HG03565 (cell line): Measurements from ENCODE around the gene SLA2.
"Not testable (repeated sequence)": the region's sequence is repeated elsewhere in the genome, so short reads cannot be mapped to it uniquely, and the experiment has no call there.

Source experiments
- ATAC-seq: cut with Tn5 transposase; IDR thresholded peaks from one replicate; pipeline ENCODE4 v1.9.1; 2021; ENCODE audit warnings: mild to moderate bottlenecking, moderate library complexity; ENCODE audit not compliant: unreplicated experiment

The SLA2 gene, protein sequence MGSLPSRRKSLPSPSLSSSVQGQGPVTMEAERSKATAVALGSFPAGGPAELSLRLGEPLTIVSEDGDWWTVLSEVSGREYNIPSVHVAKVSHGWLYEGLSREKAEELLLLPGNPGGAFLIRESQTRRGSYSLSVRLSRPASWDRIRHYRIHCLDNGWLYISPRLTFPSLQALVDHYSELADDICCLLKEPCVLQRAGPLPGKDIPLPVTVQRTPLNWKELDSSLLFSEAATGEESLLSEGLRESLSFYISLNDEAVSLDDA

DNA sequence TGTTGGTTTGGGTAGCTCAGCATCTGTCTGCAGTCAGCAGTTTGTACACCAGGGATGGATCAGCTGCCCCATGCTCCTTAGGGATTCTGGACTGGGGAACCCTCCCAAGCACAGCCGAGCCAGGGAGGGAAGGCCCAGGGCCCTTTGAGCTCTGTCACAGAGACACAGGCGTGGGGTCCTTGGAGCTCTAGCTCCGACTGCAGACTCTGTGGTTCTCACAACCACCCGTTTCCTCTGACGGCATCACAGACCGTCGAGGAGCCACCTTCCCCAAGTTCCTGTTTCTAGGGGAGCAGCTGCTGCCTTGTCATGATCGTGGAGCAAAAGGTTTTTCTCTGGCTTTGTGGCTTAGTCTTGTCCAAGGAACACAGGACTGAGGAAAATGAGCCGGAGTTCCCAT, at the start of gene SLA2:
Gene SLA2 (minus strand): TSS at position 199 of the 400 bp plus-strand sequence. CDS start 4,861 bp downstream, outside the sequence.
- ATAC-seq: no peak

DNA sequence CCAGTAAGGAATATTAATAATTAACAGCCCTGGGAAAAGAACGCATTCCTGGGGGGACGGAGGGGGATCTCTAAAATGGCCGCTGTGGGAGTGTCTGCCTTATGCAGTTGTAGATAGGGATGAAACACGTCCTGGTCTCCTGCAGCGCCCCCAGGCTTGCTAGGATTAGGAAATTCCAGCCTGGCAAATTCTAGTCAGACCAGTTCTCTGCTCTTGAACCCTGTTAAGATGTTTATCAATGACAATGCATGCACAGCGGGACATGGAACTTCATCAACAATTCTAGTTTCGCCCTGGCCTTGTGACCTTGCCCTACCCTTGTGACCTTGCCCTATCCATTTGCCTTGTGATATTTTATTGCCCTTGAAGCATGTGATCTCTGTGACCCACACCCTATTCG, 49.5 kb upstream of the SLA2 start:
- ATAC-seq: not testable (repeated sequence)

DNA sequence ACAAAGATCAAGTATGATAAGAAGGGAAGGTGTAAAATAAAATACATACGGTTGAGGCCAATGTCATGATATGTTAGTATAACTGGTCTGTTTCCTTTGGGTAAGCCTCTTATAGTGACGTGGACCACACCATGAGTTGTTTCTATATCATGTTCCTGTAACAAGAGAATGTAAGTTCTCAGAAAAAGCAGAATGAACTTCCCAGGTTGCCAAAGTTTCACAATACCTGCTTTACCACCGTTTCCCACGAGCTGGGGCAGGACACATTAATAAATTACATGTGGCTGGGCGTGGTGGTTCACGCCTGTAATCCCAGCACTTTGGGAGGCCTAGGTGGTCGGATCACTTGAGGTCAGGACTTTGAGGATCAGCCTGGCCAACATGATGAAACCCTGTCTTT, 42.6 kb upstream of the SLA2 start:
- ATAC-seq: no peak

DNA sequence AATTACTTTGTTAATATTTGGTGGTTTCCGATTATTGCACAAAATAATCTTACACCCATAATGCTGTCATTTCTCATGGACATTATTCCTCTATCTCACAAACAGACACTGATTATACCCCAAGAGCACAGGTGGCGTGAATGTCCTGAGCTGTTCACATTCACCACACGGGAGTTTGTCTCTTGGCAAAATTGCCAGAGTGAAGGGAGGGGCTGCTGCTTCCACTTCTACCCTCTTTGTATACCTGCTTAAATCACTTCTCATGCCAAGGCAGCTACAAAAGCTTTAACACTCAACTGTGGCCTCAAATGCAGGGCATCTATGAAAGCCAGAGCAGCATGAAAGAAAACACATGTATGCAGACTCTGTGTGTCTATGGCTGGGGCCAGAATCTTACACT, 41.9 kb upstream of the SLA2 start:
- ATAC-seq: no peak

DNA sequence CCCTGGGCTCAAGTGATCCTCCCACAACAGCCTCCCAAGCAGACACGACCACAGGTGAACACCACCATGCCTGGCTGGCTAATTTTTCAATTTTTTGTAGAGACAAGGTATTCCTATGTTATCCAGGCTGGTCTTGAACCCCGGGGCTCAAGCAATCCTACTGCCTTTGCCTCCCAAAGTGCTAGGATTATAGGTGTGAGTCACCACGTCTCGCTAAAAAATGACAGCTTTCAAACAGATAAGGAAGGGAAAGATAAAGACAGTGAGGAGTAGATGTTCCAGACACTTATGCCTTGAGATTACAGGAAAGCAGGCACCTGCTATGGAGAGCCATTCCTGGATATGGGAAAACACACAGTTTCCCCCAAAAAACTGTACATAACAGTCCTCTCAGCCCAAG, 40.9 kb upstream of the SLA2 start:
- ATAC-seq: no peak

DNA sequence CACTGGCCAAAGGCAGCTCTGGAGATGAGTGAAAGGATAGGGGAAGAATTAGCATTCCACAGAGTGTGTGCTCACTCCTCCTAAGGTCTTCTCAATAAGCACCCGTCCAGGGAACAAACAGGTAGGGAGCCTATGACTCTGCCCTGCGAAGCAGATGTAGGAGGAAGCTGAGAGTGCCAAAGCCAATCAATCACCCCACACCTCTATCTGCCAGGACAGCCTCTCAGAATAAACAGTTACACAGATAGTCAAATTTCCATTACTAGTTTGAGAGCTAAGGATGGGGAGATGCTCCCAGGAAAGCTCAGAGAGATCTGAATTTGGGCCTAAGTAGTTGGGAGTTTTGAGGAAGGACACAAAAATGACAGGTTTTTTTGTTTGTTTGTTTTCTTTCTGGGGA, 40.5 kb upstream of the SLA2 start:
- no peak for ATAC-seq

DNA sequence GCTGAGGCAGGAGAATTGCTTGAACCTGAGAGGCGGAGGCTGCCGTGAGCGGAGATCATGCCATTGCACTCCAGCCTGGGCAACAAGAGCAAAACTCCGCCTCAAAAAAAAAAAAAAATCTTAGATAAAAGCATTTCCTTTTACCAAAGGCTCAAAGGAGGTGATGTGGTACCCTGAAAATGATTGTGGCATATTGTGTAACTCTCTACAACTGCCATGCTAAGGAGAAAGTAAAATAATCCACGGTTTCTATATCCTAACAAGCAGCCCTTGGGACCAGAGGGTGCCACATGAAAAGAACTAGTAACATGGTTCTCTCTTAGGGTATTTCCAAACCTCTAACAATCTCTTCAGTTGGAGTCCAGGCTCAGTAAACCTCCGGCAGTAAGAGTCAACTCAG, 38.8 kb upstream of the SLA2 start:
- no peak for ATAC-seq

DNA sequence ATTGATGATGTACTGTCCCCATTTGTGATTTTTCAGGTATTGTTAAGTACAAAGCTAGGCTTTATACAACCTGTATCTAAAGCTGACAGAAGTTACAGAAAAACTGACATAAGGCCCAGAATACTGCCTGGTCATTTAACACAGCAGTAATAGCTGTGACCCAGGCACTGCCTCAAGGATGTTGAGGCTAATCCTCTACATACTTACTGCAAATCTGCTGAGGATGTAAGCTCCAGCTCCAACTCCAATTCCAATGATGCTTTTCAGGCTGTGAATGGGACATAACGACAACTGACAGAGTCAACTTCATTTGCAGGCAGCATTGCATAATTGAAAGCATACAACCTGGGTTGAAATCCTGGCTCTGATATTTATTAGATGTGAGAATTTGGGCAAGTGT, 36.3 kb upstream of the SLA2 start:
- no peak for ATAC-seq

DNA sequence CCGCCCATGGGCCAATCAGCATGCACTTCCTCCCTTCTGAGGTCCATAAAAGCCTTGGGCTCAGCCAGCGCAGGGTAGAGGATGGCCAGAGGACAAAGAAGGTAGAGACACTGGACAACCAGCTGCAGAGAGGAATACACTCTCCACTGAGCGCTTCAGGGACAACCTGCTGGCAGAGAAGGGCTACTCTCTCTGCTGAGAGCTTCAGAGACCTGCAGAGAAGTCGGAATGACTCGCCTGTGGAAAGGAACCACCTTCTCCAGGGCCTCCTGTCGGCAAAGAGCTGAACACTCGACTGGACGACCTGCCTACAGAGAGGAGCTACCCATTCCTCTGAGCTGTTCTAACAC, 31.4 kb upstream of the SLA2 start:
- no peak for ATAC-seq

DNA sequence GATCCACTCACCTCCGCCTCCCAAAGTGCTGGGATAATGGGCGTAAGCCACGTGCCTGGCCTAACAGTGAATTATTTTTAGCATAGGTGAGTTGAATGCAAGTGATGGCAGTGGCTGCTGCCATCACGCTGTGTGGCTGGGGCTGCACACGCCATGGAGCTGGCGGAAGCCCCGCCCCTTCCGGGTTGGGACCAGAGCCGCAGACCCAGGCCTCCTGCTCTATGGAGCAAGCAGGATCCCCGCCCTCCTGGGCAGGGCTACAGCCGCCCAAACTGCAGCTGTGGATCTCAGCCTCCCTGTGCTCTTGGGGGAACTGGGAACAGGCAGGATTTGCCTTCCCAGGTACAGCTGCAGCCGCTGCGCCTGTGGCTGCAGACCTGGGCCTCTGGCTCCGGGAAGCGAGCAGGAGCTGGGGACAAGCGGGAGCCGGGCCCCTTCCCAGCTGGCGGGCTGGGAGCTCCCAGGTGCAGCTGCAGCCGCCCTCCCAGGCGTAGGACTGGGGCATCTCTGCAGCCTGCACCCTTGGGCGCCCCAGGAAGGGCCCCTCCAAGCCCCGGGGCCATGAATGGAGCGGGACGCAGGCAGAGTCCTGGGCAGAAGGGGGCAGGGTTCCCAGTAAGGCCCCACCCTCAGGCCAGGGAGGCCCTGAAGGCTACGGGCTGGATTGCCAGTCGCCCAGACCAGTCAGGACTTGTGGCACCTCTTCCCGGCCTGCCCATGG, 30.9 kb upstream of the SLA2 start:
- ATAC-seq: no peak

DNA sequence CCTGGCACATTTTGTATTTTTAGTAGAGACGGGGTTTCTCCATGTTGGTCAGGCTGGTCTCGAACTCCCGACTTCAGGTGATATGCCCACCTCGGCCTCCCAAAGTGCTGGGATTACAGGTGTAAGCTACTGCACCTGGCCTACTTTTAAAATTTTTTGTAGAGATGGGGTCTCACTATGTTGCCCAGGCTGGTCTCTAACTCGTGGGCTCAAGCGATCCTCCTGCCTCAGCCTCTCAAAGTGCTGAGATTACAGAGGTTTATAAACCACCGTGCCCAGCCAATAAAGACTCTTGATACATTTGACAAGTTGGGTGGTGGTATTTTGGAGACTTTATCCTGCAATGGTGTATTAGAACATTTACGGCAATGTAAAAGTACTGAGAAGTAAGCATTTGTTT, 29.5 kb upstream of the SLA2 start:
- not testable (repeated sequence) for ATAC-seq

DNA sequence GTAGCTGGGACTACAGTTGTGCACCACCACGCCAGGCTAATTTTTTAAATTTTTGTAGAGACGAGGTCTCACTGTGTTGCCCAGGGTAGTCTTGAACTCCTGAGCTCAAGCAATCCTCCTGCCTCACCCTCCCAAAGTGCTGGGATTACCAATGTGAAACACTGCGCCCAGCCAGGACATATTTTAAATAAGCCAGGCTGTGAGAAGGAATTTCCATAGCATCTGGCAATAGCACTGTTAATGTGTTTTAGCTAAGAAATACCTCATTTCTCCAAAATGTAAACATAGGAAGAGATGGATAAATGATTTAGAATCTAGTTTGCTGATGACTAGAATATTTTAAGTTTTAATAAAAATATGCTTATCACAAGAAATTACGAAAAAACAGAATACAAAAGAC, 27.0 kb upstream of the SLA2 start:
- ATAC-seq: no peak

DNA sequence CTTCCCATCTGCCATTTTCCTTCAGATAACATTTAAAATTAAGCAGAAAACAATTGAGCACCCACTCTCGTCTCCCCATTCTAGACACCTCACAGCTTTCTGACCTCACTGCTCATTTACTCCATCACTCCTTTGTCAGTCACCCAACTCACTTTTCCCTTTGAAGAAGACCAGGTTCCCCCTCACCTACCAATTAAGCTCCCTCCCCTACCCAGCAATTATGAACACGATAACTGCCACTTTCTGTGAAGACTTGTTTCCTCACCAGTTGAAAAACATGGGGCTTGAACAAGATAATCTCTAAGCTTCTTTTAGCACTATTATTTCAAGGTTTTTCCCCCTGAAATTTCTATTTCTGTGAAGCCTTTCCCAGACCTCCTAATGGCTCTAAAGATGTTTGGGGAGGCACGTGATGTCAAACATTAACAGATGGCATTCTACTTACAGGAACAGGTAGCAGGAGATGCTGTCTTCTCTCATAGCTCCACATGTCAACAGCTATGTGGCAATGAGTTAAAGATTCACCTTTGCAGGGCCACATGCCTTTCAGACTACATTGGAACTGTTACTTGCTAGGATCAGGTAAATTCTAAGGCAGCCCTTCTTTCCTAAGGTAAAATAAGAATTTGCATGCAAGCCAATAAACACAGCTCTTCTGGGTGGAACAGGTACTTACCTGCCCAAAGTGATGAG, 24.8 kb upstream of the SLA2 start:
- no peak for ATAC-seq

DNA sequence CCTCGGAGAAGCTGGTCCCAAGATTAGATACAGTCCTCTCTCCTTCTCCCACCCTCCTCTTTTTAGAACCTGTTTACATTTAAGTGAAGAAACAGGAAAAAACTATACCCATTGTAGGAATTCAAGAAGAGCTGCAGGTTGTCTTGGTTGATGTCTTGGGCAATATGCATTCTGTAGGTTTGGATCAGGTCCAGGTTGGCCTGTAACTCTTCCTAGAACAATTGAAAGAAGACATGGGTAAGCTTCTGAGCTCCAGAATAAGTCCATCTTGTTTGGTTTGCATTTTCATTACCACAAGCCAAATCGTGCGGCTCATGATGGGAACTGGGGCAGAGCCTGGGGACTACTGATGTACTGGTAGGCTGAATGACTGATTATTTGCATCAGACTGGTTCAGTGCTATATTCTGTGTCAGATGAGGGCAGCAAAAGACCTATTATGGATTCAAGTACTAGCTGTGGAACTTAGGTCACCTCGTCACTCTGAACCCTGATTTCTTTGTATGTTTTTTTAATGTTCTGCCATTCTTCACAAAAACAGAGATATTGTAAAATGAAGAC, 20.3 kb upstream of the SLA2 start:
- ATAC-seq: no peak

DNA sequence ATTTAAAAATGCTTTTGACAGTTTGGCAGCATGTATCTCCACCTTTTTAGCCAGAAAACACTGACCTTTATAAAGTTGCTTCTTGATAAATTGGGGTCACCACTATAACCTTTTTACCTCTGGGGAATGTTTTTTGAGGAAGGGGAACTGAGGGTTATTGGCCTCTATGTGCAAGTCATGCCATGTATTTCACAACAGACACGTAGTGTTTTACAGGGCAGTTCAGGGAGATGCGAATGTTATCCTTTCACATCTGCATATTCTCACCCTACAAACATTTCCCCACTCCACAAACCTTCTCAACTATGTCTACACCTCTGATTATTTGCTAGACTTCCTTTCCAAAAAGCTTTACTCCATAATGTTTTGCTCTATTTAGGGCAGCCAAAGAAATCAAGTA, 17.0 kb upstream of the SLA2 start:
- no peak for ATAC-seq

DNA sequence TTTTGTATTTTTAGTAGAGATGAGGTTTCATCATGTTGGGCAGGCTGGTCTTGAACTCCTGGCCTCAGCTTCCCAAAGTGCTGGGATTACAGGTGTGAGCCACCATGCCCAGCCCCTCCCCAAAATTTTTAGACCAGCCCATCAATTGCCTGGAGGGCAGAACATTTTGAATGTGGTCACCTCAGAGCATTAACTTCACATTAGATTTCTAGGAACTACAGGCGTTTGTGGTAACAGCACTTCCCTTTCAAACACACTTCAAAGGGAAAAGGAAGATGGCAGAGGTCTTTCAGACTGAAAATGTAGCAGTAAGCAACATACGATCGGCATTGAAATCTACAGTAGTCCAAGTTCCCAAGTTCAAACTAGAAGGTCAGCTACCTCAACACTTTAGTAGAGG, 12.3 kb upstream of the SLA2 start:
- no peak for ATAC-seq

DNA sequence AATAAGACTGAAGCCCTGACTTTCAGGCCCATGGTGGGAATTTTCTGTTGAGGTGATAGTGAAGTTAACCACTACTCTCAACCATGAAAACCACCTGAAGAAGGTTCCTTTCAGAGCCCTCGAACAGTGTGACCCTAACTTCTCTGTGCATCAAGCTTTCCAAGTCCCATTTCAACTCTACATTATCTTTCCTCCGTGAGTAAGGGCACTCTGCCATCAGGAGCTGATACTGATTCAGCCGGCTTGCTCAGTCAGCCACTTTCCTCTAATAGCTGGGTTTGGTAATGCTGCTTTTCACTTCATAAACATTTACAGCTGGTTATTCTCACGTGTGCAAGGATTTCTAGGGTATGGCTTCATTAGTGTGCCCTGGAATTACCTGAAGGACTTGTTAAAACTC, 10.7 kb upstream of the SLA2 start:
- ATAC-seq: no peak

DNA sequence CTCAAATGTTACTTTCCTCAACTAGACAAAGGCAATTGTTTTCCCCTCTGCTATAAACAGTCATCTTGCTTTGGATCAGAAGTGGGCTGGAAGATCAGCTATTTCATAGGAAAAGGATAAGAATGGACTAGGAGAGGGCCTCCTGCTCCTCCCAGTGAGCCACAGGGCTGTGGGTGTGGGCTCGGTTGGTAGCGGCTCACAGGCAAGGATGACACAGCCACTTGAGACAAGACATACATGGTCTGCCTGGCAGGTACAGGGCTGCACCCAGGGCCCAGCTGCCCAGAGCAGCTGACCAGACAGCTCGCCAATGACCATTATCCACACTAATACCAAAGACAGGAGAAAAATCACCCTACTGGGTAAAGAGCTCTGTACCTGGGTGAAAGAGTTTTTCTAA, 9.0 kb upstream of the SLA2 start:
- ATAC-seq: no peak

DNA sequence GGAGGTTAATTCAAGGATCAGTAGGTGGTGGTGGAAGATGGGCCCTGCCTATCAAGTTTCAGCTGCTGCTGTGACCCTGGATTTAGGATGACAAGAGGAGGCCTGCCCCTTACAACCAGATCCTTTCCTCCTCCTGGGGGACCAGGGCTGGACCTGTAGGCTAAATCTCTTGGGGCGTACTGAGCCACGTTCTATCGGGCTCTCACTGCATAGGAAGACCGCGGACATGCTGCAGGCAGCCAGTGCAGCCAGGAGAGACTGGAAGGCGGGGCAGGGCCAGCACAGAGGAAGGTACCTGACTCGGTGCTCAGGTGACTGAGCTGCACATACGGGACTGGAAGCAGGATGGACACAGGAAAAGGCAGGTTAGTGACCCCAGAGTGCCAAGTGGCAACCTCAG, 8.5 kb upstream of the SLA2 start:
- ATAC-seq: no peak

DNA sequence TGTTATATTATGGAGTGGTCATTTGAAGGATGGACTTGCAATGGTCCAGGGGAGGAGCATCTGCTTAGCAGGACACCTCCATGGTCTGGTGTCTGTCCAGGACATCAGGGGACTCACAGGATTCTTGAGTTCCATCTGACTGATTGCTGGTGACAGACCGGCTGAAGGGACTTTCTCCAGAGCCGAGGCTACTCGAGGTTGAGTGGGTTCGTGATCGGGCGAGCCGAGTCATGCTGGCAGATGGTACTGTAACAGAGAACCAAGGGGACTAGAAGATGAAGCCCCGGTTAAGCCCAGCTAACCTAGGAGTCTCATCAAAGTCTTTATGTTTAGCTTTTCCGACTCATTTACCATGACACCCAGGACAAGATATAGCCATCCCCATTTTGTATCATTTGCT, 7.5 kb upstream of the SLA2 start:
- no peak for ATAC-seq

DNA sequence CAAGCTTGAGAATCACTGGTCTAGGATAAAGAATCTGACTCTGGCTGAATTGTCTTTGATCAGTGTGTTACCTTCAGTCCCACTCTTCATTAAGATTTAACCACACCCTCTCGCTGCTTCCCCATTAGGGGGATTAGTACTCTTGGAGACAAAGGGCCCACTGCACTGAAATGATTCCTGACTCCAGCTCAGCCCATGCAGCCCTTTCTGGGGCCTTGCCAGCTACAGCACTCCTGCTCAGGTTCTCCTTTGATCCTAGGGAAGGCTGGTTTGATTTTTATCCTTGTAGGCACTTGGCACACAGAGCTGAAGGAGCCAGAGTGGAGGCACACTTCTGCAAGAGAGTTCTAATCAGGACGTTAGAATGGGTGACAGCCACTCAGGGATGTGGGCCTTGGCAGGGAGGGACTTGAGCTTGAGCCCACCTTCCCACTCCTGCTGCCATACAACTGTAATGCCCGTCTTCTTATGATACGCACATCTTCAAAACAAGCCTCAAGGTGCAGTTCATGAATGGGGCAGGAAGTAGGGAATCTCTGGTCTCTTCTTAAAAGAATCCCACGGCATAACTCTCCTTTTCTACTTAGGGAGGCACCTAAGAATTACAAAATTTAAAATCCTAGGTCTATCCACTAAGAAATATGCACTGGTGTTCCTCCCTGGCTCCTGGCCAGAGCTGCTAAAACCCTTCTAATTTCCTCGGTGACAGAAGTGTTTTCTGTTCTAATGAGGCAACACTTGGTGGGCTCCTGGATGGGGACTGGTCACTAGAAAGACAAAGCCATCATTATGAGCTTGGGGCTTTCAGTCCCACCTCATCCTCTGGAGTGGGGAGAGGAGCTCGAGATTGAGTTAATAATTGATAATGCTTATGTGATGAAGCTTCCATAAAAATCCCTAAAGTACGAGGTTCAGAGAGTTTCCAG, 1.5 kb upstream of the SLA2 start:
- no peak for ATAC-seq
